GM21526 (cell line): Measurements from ENCODE around the gene ATMIN.

Source experiments
- ATAC-seq: cut with Tn5 transposase; IDR thresholded peaks from one replicate; pipeline ENCODE4 v1.9.1; 2021; ENCODE audit warnings: moderate library complexity; ENCODE audit not compliant: unreplicated experiment, low FRiP score

Gene ATMIN

GRCh38 chr16:81066681-81067080, 31.0 kb downstream of the ATMIN start:
- no peak for ATAC-seq

- ATAC-seq, result no peak
These were observed 31.5 kb downstream of the ATMIN start for GRCh38 chr16:81067166-81067565.

- no peak for ATAC-seq
These were observed 33.4 kb downstream of the ATMIN start for GRCh38 chr16:81069063-81069462.

GRCh38 chr16:81070979-81071378, 35.3 kb downstream of the ATMIN start:
- no peak for ATAC-seq

- ATAC-seq, result no peak
These were observed 36.2 kb downstream of the ATMIN start for GRCh38 chr16:81071805-81072204.

GRCh38 chr16:81073560-81074330, 38.1 kb downstream of the ATMIN start:
- no peak for ATAC-seq

- ATAC-seq, result peak; percentile 80
These were observed 41.0 kb downstream of the ATMIN start for GRCh38 chr16:81076566-81077075.

GRCh38 chr16:81077076-81077940, 41.7 kb downstream of the ATMIN start, which contains the start of gene C16orf46:
TSS of gene C16orf46 (minus strand) at chr16:81077238. CDS start at chr16:81063955, 13,283 bp downstream.
- peak; percentile 96 for ATAC-seq

GRCh38 chr16:81080233-81080632, 44.6 kb downstream of the ATMIN start:
- no peak for ATAC-seq

- no peak for ATAC-seq
These were observed 45.4 kb downstream of the ATMIN start for GRCh38 chr16:81081014-81081413.

- no peak for ATAC-seq
These were observed 53.2 kb downstream of the ATMIN start for GRCh38 chr16:81088836-81089235.

- ATAC-seq, result no peak
These were observed 59.2 kb downstream of the ATMIN start for GRCh38 chr16:81094771-81095251.

- no peak for ATAC-seq
These were observed 60.0 kb downstream of the ATMIN start for GRCh38 chr16:81095653-81095952.

GRCh38 chr16:81095953-81096714, 60.5 kb downstream of the ATMIN start, which contains the start of gene GCSH:
TSS of gene GCSH (minus strand) at chr16:81096395. CDS start at chr16:81096278, 117 bp downstream.
- peak; percentile 97 for ATAC-seq

- no peak for ATAC-seq
These were observed 61.1 kb downstream of the ATMIN start for GRCh38 chr16:81096715-81097208.
